Endothelial cell of umbilical vein (primary cell): ENCODE measurements around the gene PTPN3. TPM values are rescaled to one million over a fixed set of nuclear protein-coding genes. Genes with fewer than 3 reads are reported as not detected.

Experiments
- BruUV-seq: library from RNA; stranded (reverse); fragments of 400-500 nt; replicated peaks from 2 replicates; lab custom pipeline; 2021; lab: Mats Ljungman, UMichigan
- CTCF ChIA-PET: fragments of 300-600, 350-600 bp; sonication (Branson Sonifier 250); formaldehyde crosslinking; loops from one replicate; lab custom pipeline; 2021; ENCODE audit warnings: antibody characterized with exemption, inconsistent platforms; lab: Charles Lee
- POLR2A ChIA-PET: fragments of 300-600, 350-600 bp; sonication (Branson Sonifier 250); formaldehyde crosslinking; loops from one replicate; lab custom pipeline; 2021; ENCODE audit warnings: antibody characterized with exemption, inconsistent platforms; lab: Charles Lee
- DNase-seq: peaks from one replicate; pipeline ENCODE4 v3.0.0-alpha.2; 2011; ENCODE audit warnings: low read depth, low spot score
- FAIRE-seq: peaks from 2 replicates; lab custom pipeline; 2011; peaks lifted over from hg19 to GRCh38; lab: Jason Lieb, UNC
- H2AFZ ChIP-seq: 2 replicates; pipeline ENCODE4 v1.6.0; 2012; ENCODE audit warnings: low read depth, low read length, control low read depth, inconsistent platforms
- H3K27ac ChIP-seq: 2 replicates; pipeline ENCODE4 v1.5.1; 2011; ENCODE audit warnings: low read depth, mild to moderate bottlenecking, control low read depth, low read length, moderate library complexity; ENCODE audit not compliant: insufficient read depth
- H3K27me3 ChIP-seq, 2 experiments: 2 replicates each; pipeline versions ENCODE4 v1.6.0 to v1.6.1; 2011; ENCODE audit warnings: low read length in 2 of 2, mixed read lengths in 1 of 2; ENCODE audit not compliant: control insufficient read depth in 2 of 2, insufficient read depth in 2 of 2
- H3K36me3 ChIP-seq, 2 experiments: 2 replicates in 1 of 2; 3 replicates in 1 of 2; pipeline ENCODE4 v1.5.1; 2011; ENCODE audit warnings: low read length in 2 of 2, mild to moderate bottlenecking in 1 of 2, moderate library complexity in 1 of 2; ENCODE audit not compliant: control insufficient read depth in 2 of 2, insufficient read depth in 2 of 2; ENCODE audit errors: extremely low read depth in 1 of 2
- H3K4me1 ChIP-seq: 3 replicates; pipeline ENCODE4 v1.5.1; 2011; ENCODE audit warnings: mild to moderate bottlenecking, low read length; ENCODE audit not compliant: control insufficient read depth, insufficient read depth; ENCODE audit errors: extremely low read depth
- H3K4me2 ChIP-seq: 2 replicates; pipeline ENCODE4 v1.6.1; 2011; ENCODE audit warnings: low read length, control low read depth, mixed read lengths; ENCODE audit not compliant: insufficient read depth
- H3K4me3 ChIP-seq, 3 experiments: fragments of 200-600 bp in 1 of 3; sonication (generic), shearing (Covaris generic) in 1 of 3; replicated peaks in 1 of 3; 2 replicates each; pipeline ENCODE4 v1.5.1; 2011 to 2016; ENCODE audit warnings: control low read depth in 3 of 3, low read length in 3 of 3, mild to moderate bottlenecking in 2 of 3, inconsistent platforms in 1 of 3, low read depth in 1 of 3, moderate library complexity in 1 of 3; ENCODE audit not compliant: insufficient read depth in 1 of 3
- H3K79me2 ChIP-seq: 2 replicates; pipeline ENCODE4 v1.6.0; 2012; ENCODE audit warnings: low read length, inconsistent platforms; ENCODE audit not compliant: control insufficient read depth, insufficient read depth
- H3K9ac ChIP-seq: replicated peaks from 2 replicates; pipeline ENCODE3; 2011; ENCODE audit warnings: low read length, control low read depth; ENCODE audit not compliant: insufficient read depth; ENCODE audit errors: extremely low read depth
- H3K9me1 ChIP-seq: replicated peaks from 3 replicates; pipeline ENCODE4 v1.6.0; 2011; ENCODE audit warnings: mild to moderate bottlenecking, low read length; ENCODE audit not compliant: control insufficient read depth, insufficient read depth; ENCODE audit errors: extremely low read depth
- H3K9me3 ChIP-seq: replicated peaks from 2 replicates; pipeline ENCODE4 v1.5.1; 2012; ENCODE audit warnings: low read length, inconsistent platforms; ENCODE audit not compliant: control insufficient read depth, insufficient read depth
- H4K20me1 ChIP-seq: replicated peaks from 2 replicates; pipeline ENCODE3; 2011; ENCODE audit warnings: mild to moderate bottlenecking, low read length; ENCODE audit not compliant: control insufficient read depth, insufficient read depth; ENCODE audit errors: extremely low read depth
- EZH2 ChIP-seq: IDR thresholded peaks from 2 replicates; pipeline ENCODE4 v1.6.1; 2012; ENCODE audit warnings: borderline replicate concordance, low read depth, mild to moderate bottlenecking, moderate library complexity, low read length, inconsistent platforms; ENCODE audit not compliant: severe bottlenecking
- FOS ChIP-seq: IDR thresholded peaks from 2 replicates; pipeline ENCODE4 v1.6.1; 2011; ENCODE audit warnings: mild to moderate bottlenecking, low read length, moderate library complexity, borderline replicate concordance; ENCODE audit not compliant: insufficient read depth
- GATA2 ChIP-seq: IDR thresholded peaks from 2 replicates; pipeline ENCODE4 v1.7.0; 2011; ENCODE audit warnings: low read depth, mild to moderate bottlenecking, moderate library complexity, mixed read lengths, low read length; ENCODE audit not compliant: insufficient read length, insufficient read depth
- JUN ChIP-seq: IDR thresholded peaks from 2 replicates; pipeline ENCODE4 v1.6.1; 2011; ENCODE audit warnings: borderline replicate concordance, low read depth; ENCODE audit not compliant: insufficient read length, insufficient read depth
- MAX ChIP-seq: IDR thresholded peaks from 2 replicates; pipeline ENCODE4 v1.6.1; 2011; ENCODE audit not compliant: insufficient read depth, insufficient read length
- MYC ChIP-seq: IDR thresholded peaks from one replicate; pipeline ENCODE4 v1.6.1; 2011; ENCODE audit warnings: mild to moderate bottlenecking, low read depth, low read length
- POLR2A ChIP-seq: IDR thresholded peaks from 2 replicates; pipeline ENCODE4 v1.6.1; 2012; ENCODE audit warnings: low read depth, mild to moderate bottlenecking, control low read depth, low read length
- POLR2AphosphoS5 ChIP-seq: IDR thresholded peaks from 2 replicates; pipeline ENCODE4 v1.6.1; 2012; ENCODE audit warnings: low read depth, mild to moderate bottlenecking, control low read depth, low read length, moderate library complexity; ENCODE audit not compliant: insufficient read depth
- dilution Hi-C: fragments of 300-500 bp; cut with MboI; formaldehyde crosslinking; loops from one replicate; pipeline ENCODE4 v1.15.0; 2019; ENCODE audit warnings: low sequenced_read_pairs; ENCODE audit not compliant: extremely low pct_ligation_motif_present
- intact Hi-C: fragments of 100-400 bp; cut with micrococcal nuclease; formaldehyde crosslinking; loops from one replicate; pipeline ENCODE4 v1.10.0; 2022
- polyA plus RNA-seq, 4 experiments: library from polyadenylated mRNA; depleted of rRNA in 3 of 4; stranded (reverse) in 3 of 4; unstranded in 1 of 4; fragments of >200 nt; gene quantifications; 2 replicates each; pipeline versions ENCODE4 v1.2.1 to v1.2.3, GENCODE V29; 2011 to 2012; ENCODE audit warnings: missing spikeins in 1 of 4
- total RNA-seq: library from RNA; stranded (reverse); gene quantifications from 2 replicates; pipeline ENCODE4 v1.2.3, GENCODE V29; 2021
- TF ChIP-seq, protein P1 (sequence below), 2 donors: IDR thresholded peaks; 1 replicate in 1 of 2; 2 replicates in 1 of 2; pipeline ENCODE4 v1.5.1; 2011; ENCODE audit warnings: low read length in 2 of 2, mild to moderate bottlenecking in 2 of 2, moderate library complexity in 2 of 2, control low read depth in 1 of 2, inconsistent platforms in 1 of 2, low read depth in 1 of 2; ENCODE audit not compliant: insufficient read depth in 1 of 2; ENCODE audit errors: extremely low read depth in 1 of 2

PTPN3 gene
- total and polyA plus RNA-seq, 2 donors (not counting 3 experiments of a cell fraction or from before 2014, with no cell fraction given): 0.01 TPM; not detected in 1

- ChIA-PET CTCF (interaction anchor here (1.2 to 2.6 kb wide), 2 partner anchors 12 to 41 kb away, joined by 7 to 15 read pairs; no protein-coding TSS in a partner anchor), POLR2A (no interaction called here)
- Histone ChIP-seq H3K79me2 (no peaks in the 10 kb centered on the region), H3K27me3 (peaks cover 2% of the 10 kb centered on the region in 2 experiments), H3K36me3 (no peaks in the 10 kb centered on the region), H3K4me1 (no peaks in the 10 kb centered on the region), H3K9me3 (no peaks in the 10 kb centered on the region), H3K4me2 (no peak overlapping the region), H3K27ac (no peak overlapping the region), H2AFZ (no peak overlapping the region), H3K9ac (no peak overlapping the region), H4K20me1 (no peaks in the 10 kb centered on the region), H3K4me3 (no peak overlapping the region), H3K9me1 (no peaks in the 10 kb centered on the region)
- BruUV-seq: no TSS peak
- dilution Hi-C loops (no loop called here), intact Hi-C loops (no loop called here)
- FAIRE-seq (no peak), DNase-seq (no peak)
- TF ChIP-seq, protein P1, sequence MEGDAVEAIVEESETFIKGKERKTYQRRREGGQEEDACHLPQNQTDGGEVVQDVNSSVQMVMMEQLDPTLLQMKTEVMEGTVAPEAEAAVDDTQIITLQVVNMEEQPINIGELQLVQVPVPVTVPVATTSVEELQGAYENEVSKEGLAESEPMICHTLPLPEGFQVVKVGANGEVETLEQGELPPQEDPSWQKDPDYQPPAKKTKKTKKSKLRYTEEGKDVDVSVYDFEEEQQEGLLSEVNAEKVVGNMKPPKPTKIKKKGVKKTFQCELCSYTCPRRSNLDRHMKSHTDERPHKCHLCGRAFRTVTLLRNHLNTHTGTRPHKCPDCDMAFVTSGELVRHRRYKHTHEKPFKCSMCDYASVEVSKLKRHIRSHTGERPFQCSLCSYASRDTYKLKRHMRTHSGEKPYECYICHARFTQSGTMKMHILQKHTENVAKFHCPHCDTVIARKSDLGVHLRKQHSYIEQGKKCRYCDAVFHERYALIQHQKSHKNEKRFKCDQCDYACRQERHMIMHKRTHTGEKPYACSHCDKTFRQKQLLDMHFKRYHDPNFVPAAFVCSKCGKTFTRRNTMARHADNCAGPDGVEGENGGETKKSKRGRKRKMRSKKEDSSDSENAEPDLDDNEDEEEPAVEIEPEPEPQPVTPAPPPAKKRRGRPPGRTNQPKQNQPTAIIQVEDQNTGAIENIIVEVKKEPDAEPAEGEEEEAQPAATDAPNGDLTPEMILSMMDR (IDR thresholded peaks at IDR 0.05; ENCODE audit: extremely low read depth in 1 of 2, insufficient read depth in 1 of 2, low read depth in 1 of 2, low read length in 2 of 2): no peak
- TF ChIP-seq FOS (no peak), EZH2 (no peak), POLR2AphosphoS5 (no peak), GATA2 (no peak), MAX (no peak), JUN (no peak), MYC (no peak), POLR2A (no peak)
Measured at GRCh38 chr9:109428854-109429253, 69.3 kb downstream of the PTPN3 start.
